RPMI8226 (cell line): Measurements from ENCODE around the gene LTBP3.

Source experiments
- DNase-seq: peaks from one replicate; pipeline ENCODE4 v3.0.0-alpha.2; 2015

The LTBP3 gene

GRCh38 chr11:65553301-65554001 is 4.7 kb downstream of the LTBP3 start:
- peak; percentile 70 for DNase-seq

- DNase-seq: no peak
Observed at GRCh38 chr11:65552388-65552951, 5.7 kb downstream of the LTBP3 start.

DNA sequence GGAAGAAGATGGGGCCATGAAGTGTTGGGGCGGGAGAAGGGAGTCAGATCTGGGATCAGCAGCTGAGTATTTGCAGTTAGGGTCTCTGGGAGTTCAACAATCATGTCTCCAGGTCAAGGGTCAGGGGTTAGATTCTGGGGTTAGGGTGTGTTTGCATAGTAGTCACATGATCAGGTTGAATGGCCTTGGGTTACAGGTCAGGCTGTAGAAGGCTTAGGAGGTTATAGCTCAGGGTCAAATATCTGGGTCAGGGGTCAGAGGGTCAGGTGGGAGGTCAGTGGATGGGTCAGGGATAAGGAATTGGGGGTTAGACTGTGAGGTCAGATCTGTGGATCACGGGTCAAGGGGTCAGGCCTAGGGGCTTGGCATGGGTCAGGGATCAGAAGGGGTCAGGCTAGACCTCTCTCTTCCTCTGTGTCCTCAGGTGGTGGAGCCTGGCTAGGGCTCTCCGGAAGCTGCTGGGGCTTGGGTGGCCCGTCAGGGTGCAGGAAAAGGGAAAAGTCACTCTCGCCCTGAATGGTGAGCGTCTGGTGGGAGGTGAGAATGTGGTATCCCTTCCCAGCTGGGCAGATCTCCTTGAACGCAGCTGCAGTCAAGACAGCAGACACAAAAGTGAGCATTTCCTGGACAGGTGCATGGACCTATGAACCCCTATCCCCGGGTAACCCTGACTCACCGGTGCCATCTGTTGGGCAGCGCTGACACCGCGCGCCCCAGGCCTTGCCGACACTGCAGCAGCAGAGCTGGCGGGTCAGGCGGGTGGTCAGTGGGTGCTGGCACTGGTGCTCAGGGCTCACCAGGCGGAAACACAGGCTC is 6.4 kb downstream of the LTBP3 start:
- peak; percentile 97 for DNase-seq

GRCh38 chr11:65549096-65549495 is 9.1 kb downstream of the LTBP3 start:
- DNase-seq: no peak

DNA sequence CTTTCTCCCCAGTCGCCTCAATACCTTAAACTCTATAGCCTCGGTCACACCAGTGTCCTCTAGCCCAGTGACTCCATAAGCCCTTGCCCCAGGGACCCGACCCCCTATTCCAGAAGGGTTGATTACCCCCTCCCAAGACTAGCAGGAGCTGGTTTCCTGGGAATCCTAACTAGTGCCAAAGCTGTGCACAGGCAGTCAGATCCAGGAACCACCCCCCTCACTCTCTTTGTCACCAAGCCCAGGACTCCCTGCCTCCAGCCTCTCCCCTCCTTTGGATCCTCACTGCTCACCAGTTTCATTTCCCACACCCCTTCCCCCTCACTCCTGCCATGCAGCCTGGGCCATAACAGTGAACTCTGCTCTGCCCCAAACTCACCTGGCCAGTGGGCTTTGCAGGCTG is 9.8 kb downstream of the LTBP3 start:
- no peak for DNase-seq

- DNase-seq: no peak
Observed at GRCh38 chr11:65547446-65548125, 10.6 kb downstream of the LTBP3 start.

- DNase-seq: peak; percentile 99
Observed at GRCh38 chr11:65546217-65546958, 11.8 kb downstream of the LTBP3 start.

- no peak for DNase-seq
Observed at GRCh38 chr11:65545853-65546216, 12.3 kb downstream of the LTBP3 start.

DNA sequence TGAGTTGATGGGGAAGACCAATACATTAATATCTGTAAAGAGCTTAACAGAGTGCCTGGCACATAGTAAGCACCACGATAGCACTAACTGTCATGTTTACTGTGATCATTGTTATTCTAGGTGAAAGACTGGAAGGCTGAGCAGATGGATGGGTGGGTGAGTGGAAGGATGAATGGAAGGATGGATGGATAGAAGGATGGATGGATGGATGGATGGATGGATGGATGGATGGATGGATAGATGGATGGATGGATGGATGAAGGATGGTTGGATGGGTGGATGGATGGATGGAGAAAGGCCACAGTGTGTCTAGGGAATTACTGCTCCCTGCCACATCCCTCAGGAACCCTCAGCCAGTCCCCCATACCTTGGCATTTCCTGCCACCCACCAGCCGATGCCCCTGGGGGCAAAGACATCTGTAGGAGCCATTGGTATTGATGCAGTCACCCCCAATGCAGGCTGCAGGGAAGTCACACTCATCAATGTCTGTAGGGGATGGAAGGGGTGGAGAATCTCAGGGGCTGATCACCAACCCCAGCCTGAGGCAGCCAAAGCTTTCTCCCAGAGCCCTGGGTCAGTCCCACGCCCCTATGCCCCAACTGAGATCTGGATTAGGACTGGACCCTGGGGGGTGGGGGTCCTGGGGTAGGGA is 15.3 kb downstream of the LTBP3 start:
- DNase-seq: no peak

GRCh38 chr11:65541093-65541982 is 16.8 kb downstream of the LTBP3 start:
- no peak for DNase-seq

DNA sequence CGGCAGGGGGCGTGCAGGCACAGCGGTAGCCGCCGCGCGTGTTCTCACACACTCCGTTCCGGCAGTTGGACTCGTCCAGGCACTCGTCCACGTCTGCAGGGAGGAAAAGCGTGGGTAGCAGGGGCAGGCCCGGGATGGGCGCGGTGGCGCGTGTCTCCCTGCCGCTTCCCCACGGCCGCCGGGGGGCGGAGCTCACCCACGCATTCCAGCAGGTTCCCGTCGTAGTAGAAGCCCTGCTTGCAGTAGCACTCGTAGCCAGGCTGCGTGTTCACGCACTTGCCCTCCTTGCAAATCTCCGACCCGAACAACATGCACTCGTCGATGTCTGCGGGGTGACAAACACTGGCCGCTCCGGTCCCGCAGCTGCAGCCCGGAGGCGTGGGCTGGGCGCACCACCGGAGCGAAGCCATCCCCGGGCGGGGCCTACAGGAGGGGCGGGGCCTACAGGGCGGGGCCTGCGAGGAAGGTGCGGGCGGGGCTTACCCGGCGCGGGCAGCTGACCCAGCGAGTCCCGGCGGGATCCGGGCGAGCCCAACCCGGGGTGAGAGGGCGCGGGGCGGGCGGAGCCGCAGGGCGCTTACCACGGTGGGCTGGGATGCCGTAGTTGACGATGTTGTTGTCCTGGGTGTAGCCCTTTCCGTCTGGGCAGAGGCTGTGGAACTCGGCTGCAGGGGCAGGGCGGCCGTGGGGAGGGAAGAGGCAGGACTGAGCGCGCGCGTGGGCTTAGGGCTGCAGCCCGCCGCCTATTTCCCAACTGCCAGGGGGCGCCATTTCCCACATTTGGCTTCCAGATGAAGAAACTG is 17.7 kb downstream of the LTBP3 start:
- peak; percentile 94 for DNase-seq

GRCh38 chr11:65539744-65540289 is 18.3 kb downstream of the LTBP3 start:
- DNase-seq: peak; percentile 95

DNA sequence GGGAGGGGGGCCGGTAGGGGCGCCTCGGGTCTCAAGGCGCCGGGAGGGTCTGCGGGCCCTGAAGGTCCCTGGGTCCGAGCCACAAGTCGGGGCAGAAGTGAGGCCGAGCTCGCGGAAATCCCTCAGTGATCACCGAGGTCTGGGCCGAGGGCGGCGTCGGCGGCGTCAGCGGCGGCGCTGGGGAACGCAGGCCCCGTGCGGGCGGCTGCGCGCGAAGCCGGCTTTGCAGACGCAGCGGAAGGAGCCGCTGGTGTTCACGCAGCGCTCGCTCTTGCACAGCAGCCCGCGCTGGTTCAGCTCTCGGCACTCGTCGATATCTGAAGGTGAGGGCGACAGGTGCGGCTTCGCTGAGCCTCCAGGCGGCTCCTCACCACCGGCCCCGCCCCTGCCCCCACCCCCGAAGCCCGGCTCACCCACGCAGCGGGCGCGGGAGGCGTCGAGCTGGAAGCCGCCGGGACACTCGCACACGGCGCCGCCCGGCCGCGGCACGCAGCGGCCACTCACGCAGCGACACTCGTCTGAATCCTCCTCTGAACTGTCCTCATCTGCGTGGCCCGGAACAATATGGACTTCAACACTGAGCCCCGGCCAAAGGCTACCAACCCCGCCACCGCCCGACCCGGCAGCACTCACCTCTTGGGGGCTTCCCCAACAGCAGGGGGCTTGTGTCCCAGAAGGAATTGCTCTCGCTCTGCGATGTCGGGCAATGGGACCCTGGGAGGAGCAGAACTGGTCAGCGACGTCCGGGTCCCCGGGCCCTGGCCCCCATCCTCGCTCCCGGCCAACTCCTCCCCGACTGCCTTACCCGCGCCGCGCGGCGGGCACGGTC is 19.0 kb downstream of the LTBP3 start:
- no peak for DNase-seq

DNA sequence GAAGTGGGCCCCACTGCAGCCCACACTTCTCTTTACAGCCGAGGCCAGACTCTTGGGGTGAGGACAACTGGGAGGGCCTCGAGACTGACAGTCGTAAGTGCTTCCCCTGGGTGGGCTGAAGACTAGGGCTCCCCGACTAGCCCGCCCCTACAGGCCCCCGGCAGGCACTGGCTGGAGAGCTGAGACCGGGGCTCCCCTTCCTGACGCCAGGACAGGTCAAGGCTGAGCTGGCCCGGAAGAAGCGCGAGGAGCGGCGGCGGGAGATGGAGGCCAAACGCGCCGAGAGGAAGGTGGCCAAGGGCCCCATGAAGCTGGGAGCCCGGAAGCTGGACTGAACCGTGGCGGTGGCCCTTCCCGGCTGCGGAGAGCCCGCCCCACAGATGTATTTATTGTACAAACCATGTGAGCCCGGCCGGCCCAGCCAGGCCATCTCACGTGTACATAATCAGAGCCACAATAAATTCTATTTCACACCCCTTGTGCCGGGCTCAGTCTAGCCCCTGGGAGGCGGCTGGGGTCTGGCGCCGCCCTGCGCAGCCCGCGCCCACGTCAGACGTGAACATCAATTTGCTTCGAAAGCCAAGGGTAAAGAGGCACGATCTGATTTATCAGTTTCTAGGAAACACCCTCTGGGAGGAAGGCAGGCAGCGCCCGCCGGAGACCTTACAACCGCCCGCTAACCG is 19.8 kb downstream of the LTBP3 start:
- no peak for DNase-seq

GRCh38 chr11:65537620-65538231 is 20.4 kb downstream of the LTBP3 start:
- DNase-seq: no peak

DNA sequence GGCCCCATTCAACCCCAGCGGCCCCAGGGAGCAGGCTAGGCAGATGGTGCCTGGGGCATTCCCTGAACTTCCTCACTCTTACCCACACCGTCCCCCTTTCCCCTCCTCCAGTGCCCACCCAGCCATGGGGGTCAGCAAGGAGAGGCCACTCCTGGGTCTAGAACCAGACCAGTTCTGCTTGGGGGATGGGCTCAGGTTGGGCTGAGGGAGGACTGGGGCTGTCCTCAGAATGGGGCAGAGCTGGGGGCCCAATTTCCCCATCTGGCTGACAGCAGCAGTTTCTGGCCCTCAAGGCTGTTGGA is 20.9 kb downstream of the LTBP3 start:
- no peak for DNase-seq

GRCh38 chr11:65536412-65537295 is 21.5 kb downstream of the LTBP3 start:
- DNase-seq: no peak
